ENCODE measurements around the gene KDM4B. TPM values are rescaled to one million over a fixed set of nuclear protein-coding genes. Genes with fewer than 3 reads are reported as not detected.

Gene KDM4B
- polyA plus RNA-seq, 3 donors, result 6.4 to 22.7 (median 12.7) TPM

- Histone ChIP-seq H3K79me2 (ENCODE audit: insufficient read depth, low read length) (no peaks in the 10 kb centered on the region), H3K36me3 (replicated peaks in 1 of 2; ENCODE audit: control insufficient read depth in 1 of 2, insufficient read depth in 2 of 2, low read length in 2 of 2) (no peaks in the 10 kb centered on the region), H3K4me3 (replicated peaks in 1 of 3; ENCODE audit: low read depth in 2 of 3, low read length in 3 of 3) (no peak overlapping the region), H3K9me3 (replicated peaks in 1 of 2; ENCODE audit: control insufficient read depth in 1 of 2, insufficient read depth in 1 of 2, low read length in 2 of 2) (no peaks in the 10 kb centered on the region), H4K20me1 (ENCODE audit: insufficient read depth, low read length) (no peaks in the 10 kb centered on the region), H3K4me1 (ENCODE audit: control insufficient read depth in 1 of 2, insufficient read depth in 2 of 2, low read length in 2 of 2) (peaks cover 0 to under 1% of the 10 kb centered on the region in 2 donors), H2AFZ (ENCODE audit: insufficient read depth, low read depth, low read length, poor library complexity, severe bottlenecking) (no peak overlapping the region), H3K4me2 (replicated peaks; ENCODE audit: extremely low read depth, low read length, poor library complexity, severe bottlenecking) (no peak overlapping the region), H3K27ac (ENCODE audit: low read depth in 1 of 2, low read length in 2 of 2) (no peak overlapping the region), H3K9ac (ENCODE audit: insufficient read depth, low read length, poor library complexity, severe bottlenecking) (no peak overlapping the region), H3K27me3 (ENCODE audit: control insufficient read depth in 2 of 2, insufficient read depth in 2 of 2, low read length in 2 of 2) (no peaks in the 10 kb centered on the region)
- H3K4me1 Mint-ChIP-seq, result no peaks in the 10 kb centered on the region
- peaks cover 0 to 2% (median 0%) of the 10 kb centered on the region in 7 donors for H3K9me3 Mint-ChIP-seq
- no peak overlapping the region for H3K27ac Mint-ChIP-seq
- intact Hi-C loops (cut with micrococcal nuclease), result no loop called here
- peaks cover 5 to 13% (median 11%) of the 10 kb centered on the region in 3 donors for H3K27me3 Mint-ChIP-seq (ENCODE audit: low read depth in 3 of 3)
- TF ChIP-seq CTCF (IDR thresholded peaks at IDR 0.05), result no peak
- DNase-seq, result no peak
- no peaks in the 10 kb centered on the region for H3K36me3 Mint-ChIP-seq
- H3K4me3 Mint-ChIP-seq, result no peak overlapping the region
- WGBS (ENCODE audit: insufficient coverage), result 91% methylated on average over 8 of the region's 10 CpGs
Measured at GRCh38 chr19:5182751-5183150, 213.8 kb downstream of the KDM4B start.

- Histone ChIP-seq H3K79me2 (ENCODE audit: insufficient read depth, low read length) (no peaks in the 10 kb centered on the region), H3K4me1 (ENCODE audit: control insufficient read depth in 1 of 2, insufficient read depth in 2 of 2, low read length in 2 of 2) (no peaks in the 10 kb centered on the region), H3K27me3 (ENCODE audit: control insufficient read depth in 2 of 2, insufficient read depth in 2 of 2, low read length in 2 of 2) (no peaks in the 10 kb centered on the region), H3K9ac (ENCODE audit: insufficient read depth, low read length, poor library complexity, severe bottlenecking) (no peak overlapping the region), H4K20me1 (ENCODE audit: insufficient read depth, low read length) (no peaks in the 10 kb centered on the region), H3K27ac (ENCODE audit: low read depth in 1 of 2, low read length in 2 of 2) (no peak overlapping the region), H3K4me2 (replicated peaks; ENCODE audit: extremely low read depth, low read length, poor library complexity, severe bottlenecking) (no peak overlapping the region), H2AFZ (ENCODE audit: insufficient read depth, low read depth, low read length, poor library complexity, severe bottlenecking) (no peak overlapping the region), H3K9me3 (replicated peaks in 1 of 2; ENCODE audit: control insufficient read depth in 1 of 2, insufficient read depth in 1 of 2, low read length in 2 of 2) (no peaks in the 10 kb centered on the region), H3K4me3 (replicated peaks in 1 of 3; ENCODE audit: low read depth in 2 of 3, low read length in 3 of 3) (no peak overlapping the region), H3K36me3 (replicated peaks in 1 of 2; ENCODE audit: control insufficient read depth in 1 of 2, insufficient read depth in 2 of 2, low read length in 2 of 2) (no peaks in the 10 kb centered on the region)
- DNase-seq, result no peak
- Mint-ChIP-seq H3K4me1 (no peaks in the 10 kb centered on the region), H3K27ac (no peak overlapping the region), H3K9me3 (peaks cover 0 to 4% (median 0%) of the 10 kb centered on the region in 7 donors), H3K36me3 (no peaks in the 10 kb centered on the region), H3K27me3 (ENCODE audit: low read depth in 3 of 3) (peaks cover 5 to 16% (median 14%) of the 10 kb centered on the region in 3 donors), H3K4me3 (no peak overlapping the region)
- TF ChIP-seq CTCF (IDR thresholded peaks at IDR 0.05), result no peak
- intact Hi-C loops (cut with micrococcal nuclease), result no loop called here
- no CpG with 5 or more reads among the region's 3 CpGs for WGBS (ENCODE audit: insufficient coverage)
Measured at GRCh38 chr19:5183616-5184015, 214.7 kb downstream of the KDM4B start.

Measured in CD14-positive monocyte (primary cell).